ENCODE results near the gene LCLAT1.

The LCLAT1 gene

DNA sequence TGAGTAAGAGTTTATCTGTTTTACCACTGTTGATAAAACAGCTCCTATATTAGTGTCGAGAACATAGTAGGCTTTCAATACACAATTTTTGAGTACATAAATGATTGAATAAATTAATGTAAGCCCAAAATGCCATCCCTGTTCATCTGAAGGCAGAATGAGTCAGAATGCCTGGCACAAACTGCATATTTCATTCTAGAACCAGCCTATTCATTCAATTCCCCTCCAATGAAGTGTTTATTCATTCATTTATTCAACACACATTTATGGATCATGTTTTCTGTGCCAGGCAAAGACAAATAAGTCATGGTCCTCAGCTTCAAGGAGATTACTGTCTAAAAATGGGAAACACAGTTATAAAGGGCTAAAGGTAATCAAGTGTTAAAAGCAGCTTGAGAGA is 22.8 kb upstream of the LCLAT1 start:
- Histone ChIP-seq H3K4me1 (ENCODE audit: control insufficient read depth in 2 of 2, insufficient read depth in 2 of 2, low read length in 2 of 2) (peaks cover 2 to 9% of the 10 kb centered on the region in 2 donors), H3K9ac (ENCODE audit: low read depth in 1 of 2, low read length in 2 of 2) (no peak overlapping the region), H3K36me3 (ENCODE audit: control insufficient read depth in 2 of 2, insufficient read depth in 2 of 2, low read length in 2 of 2) (no peaks in the 10 kb centered on the region), H3K27ac (ENCODE audit: low read depth in 2 of 2, low read length in 2 of 2) (no peak overlapping the region), H3K4me3 (ENCODE audit: low read length in 2 of 2) (no peak overlapping the region), H3K27me3 (ENCODE audit: control insufficient read depth in 2 of 2, insufficient read depth in 2 of 2, low read length in 2 of 2) (no peaks in the 10 kb centered on the region), H3K9me3 (ENCODE audit: control insufficient read depth in 2 of 2, low read length in 2 of 2) (no peaks in the 10 kb centered on the region)

DNA sequence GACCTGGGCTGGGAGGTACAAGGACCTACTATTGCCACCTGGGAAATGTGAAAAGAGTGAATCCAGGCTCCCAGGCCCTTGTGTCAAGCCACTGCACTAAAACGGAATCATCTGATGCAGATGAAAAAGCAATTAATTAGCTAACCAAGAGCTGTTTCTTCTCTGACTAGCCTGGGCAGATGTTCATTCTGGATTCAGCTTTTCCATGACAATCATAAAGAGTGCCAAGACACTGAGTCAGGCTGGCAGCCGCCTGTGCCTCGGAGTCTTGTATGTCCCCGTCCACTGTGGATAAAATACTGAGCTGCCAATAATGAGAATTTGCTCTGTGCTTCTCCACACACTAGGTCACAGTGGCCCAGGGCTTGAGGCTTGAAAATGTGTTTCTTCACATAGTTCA is 21.7 kb upstream of the LCLAT1 start:
- no peaks in the 10 kb centered on the region for H3K9me3 ChIP-seq (ENCODE audit: control insufficient read depth in 2 of 2, low read length in 2 of 2)
- H3K27ac ChIP-seq (ENCODE audit: low read depth in 2 of 2, low read length in 2 of 2) = no peak overlapping the region
- H3K27me3 ChIP-seq (ENCODE audit: control insufficient read depth in 2 of 2, insufficient read depth in 2 of 2, low read length in 2 of 2) = no peaks in the 10 kb centered on the region
- no peak overlapping the region for H3K9ac ChIP-seq (ENCODE audit: low read depth in 1 of 2, low read length in 2 of 2)
- no peaks in the 10 kb centered on the region for H3K36me3 ChIP-seq (ENCODE audit: control insufficient read depth in 2 of 2, insufficient read depth in 2 of 2, low read length in 2 of 2)
- no peak overlapping the region for H3K4me3 ChIP-seq (ENCODE audit: low read length in 2 of 2)
- peaks cover 2 to 9% of the 10 kb centered on the region in 2 donors for H3K4me1 ChIP-seq (ENCODE audit: control insufficient read depth in 2 of 2, insufficient read depth in 2 of 2, low read length in 2 of 2)

DNA sequence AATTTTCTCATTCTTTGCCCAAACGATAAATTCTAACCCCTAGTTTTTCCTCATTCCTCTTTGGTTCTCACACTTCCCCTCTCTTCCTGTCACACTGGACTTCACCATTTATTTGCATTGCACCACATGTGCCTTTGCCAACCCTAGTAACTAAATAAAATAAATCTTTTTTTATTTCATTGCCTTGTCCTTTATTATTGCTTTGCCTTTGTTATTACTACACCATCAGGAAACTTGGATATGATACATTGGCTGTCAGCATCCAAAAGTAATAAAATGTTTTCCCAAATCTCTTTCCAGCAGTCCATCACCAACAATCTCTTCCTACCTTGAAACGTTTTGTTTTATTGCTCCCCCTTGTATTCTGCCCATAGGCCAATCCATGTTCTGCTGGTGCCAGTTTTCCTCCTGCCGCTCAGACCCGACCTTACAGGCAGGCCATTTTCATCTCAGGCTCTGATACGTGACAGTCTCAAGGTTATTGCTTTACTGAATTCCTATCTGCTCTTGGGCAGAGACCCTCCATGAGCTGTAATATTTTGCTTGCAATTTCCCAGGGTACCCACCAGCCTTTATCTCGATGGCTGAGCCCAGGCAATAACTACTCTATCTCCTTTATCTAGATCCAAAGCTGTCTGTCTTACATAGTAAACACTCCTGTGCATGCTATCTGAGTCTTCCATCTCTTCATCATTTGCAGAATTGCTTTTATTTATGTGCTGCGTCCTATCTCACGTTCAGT is 19.3 kb upstream of the LCLAT1 start:
- H3K9ac ChIP-seq (ENCODE audit: low read depth in 1 of 2, low read length in 2 of 2) = no peak overlapping the region
- no peaks in the 10 kb centered on the region for H3K9me3 ChIP-seq (ENCODE audit: control insufficient read depth in 2 of 2, low read length in 2 of 2)
- peaks cover 0 to under 1% of the 10 kb centered on the region in 2 donors for H3K4me1 ChIP-seq (ENCODE audit: control insufficient read depth in 2 of 2, insufficient read depth in 2 of 2, low read length in 2 of 2)
- H3K27ac ChIP-seq (ENCODE audit: low read depth in 2 of 2, low read length in 2 of 2) = no peak overlapping the region
- H3K4me3 ChIP-seq (ENCODE audit: low read length in 2 of 2) = no peak overlapping the region
- no peaks in the 10 kb centered on the region for H3K36me3 ChIP-seq (ENCODE audit: control insufficient read depth in 2 of 2, insufficient read depth in 2 of 2, low read length in 2 of 2)
- H3K27me3 ChIP-seq (ENCODE audit: control insufficient read depth in 2 of 2, insufficient read depth in 2 of 2, low read length in 2 of 2) = no peaks in the 10 kb centered on the region

DNA sequence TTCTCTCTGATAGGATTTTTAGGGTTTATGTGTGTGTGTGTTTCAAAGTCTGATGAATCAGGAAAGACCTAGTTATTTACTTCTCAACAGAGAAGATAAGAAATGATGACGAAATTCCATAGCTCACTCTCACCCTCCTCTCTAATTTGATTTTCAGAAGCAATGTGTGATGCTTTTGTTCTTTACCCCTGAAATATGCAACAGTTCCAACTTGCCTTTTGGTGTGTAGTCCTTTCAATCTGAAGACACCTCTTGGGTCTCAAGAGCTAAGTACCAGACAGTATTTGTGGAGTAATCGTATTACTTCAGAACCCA is 18.7 kb upstream of the LCLAT1 start:
- Histone ChIP-seq H3K27ac (ENCODE audit: low read depth in 2 of 2, low read length in 2 of 2) (no peak overlapping the region), H3K4me1 (ENCODE audit: control insufficient read depth in 2 of 2, insufficient read depth in 2 of 2, low read length in 2 of 2) (no peaks in the 10 kb centered on the region), H3K9me3 (ENCODE audit: control insufficient read depth in 2 of 2, low read length in 2 of 2) (no peaks in the 10 kb centered on the region), H3K4me3 (ENCODE audit: low read length in 2 of 2) (no peak overlapping the region), H3K9ac (ENCODE audit: low read depth in 1 of 2, low read length in 2 of 2) (no peak overlapping the region), H3K36me3 (ENCODE audit: control insufficient read depth in 2 of 2, insufficient read depth in 2 of 2, low read length in 2 of 2) (no peaks in the 10 kb centered on the region), H3K27me3 (ENCODE audit: control insufficient read depth in 2 of 2, insufficient read depth in 2 of 2, low read length in 2 of 2) (no peaks in the 10 kb centered on the region)

DNA sequence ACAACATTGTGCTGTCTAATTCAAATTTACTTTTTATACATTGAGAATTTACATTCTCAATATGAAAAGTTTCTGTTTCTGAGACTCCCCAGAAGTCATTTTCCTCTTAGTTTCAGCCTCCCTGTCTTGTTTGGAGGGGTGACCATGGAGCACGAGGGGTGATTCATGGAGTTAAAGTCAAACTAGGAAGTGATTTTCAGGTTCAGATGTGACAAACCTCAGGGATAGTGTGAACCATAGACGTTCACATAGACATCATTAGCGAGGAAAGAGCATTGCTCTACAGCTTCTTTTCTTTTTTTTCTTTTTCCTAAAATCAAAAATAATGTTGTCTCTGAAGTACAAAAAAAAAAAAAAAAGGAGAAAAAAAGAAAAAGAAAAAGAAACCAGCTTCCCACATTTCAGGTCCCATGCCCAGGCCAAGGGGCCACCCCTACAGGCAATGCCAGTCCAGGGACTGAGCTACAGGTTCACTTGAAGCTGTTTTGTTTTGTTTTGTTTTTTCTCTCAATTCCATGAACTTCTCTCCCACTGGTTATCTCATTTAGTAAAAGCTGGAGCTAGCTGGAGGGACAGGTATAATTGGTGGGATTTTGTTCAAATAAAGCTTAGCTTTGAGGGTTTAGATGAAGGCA is 18.1 kb upstream of the LCLAT1 start:
- H3K27ac ChIP-seq (ENCODE audit: low read depth in 2 of 2, low read length in 2 of 2) = no peak overlapping the region
- no peaks in the 10 kb centered on the region for H3K9me3 ChIP-seq (ENCODE audit: control insufficient read depth in 2 of 2, low read length in 2 of 2)
- H3K9ac ChIP-seq (ENCODE audit: low read depth in 1 of 2, low read length in 2 of 2) = no peak overlapping the region
- no peaks in the 10 kb centered on the region for H3K27me3 ChIP-seq (ENCODE audit: control insufficient read depth in 2 of 2, insufficient read depth in 2 of 2, low read length in 2 of 2)
- H3K4me3 ChIP-seq (ENCODE audit: low read length in 2 of 2) = no peak overlapping the region
- no peaks in the 10 kb centered on the region for H3K36me3 ChIP-seq (ENCODE audit: control insufficient read depth in 2 of 2, insufficient read depth in 2 of 2, low read length in 2 of 2)
- H3K4me1 ChIP-seq (ENCODE audit: control insufficient read depth in 2 of 2, insufficient read depth in 2 of 2, low read length in 2 of 2) = no peaks in the 10 kb centered on the region

DNA sequence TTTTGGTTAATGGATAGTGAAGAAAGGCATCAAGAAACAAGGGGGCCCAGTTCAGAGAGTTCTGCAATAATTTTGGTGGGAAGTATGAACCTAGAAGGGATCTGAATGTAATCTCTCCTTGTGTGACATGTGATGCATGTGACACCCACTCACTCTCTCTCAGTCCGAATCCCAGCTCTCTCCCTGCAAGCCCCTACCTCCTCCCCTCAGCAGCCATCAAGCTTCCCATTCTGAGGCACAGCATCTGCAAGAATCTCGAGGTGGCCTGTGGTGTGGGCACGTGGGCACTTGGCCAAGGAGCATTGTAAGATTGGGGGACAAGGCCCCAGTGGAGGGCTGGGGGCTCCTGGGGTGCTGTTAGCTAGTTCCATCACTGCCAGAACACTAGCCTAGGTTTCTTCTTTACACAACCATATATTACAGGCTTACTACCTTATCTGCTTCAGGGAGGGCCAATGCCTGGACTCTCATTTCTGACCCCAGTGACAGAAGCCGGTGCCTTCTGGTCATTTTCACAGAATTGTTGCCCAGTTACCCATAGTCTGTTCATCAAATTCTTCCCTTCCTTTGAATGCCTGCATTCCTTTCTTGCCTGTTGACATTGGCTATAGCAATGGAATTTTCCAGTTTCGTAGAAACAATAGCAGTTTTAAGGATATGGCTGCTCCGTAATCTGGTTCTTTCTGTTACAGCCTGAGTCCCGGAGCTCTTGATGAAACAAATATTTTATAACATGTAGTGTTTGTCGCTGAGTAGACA is 13.3 kb upstream of the LCLAT1 start:
- no peaks in the 10 kb centered on the region for H3K36me3 ChIP-seq (ENCODE audit: control insufficient read depth in 2 of 2, insufficient read depth in 2 of 2, low read length in 2 of 2)
- no peaks in the 10 kb centered on the region for H3K27me3 ChIP-seq (ENCODE audit: control insufficient read depth in 2 of 2, insufficient read depth in 2 of 2, low read length in 2 of 2)
- no peak overlapping the region for H3K9ac ChIP-seq (ENCODE audit: low read depth in 1 of 2, low read length in 2 of 2)
- no peak overlapping the region for H3K4me3 ChIP-seq (ENCODE audit: low read length in 2 of 2)
- H3K27ac ChIP-seq (ENCODE audit: low read depth in 2 of 2, low read length in 2 of 2) = no peak overlapping the region
- H3K9me3 ChIP-seq (ENCODE audit: control insufficient read depth in 2 of 2, low read length in 2 of 2) = no peaks in the 10 kb centered on the region
- no peaks in the 10 kb centered on the region for H3K4me1 ChIP-seq (ENCODE audit: control insufficient read depth in 2 of 2, insufficient read depth in 2 of 2, low read length in 2 of 2)

DNA sequence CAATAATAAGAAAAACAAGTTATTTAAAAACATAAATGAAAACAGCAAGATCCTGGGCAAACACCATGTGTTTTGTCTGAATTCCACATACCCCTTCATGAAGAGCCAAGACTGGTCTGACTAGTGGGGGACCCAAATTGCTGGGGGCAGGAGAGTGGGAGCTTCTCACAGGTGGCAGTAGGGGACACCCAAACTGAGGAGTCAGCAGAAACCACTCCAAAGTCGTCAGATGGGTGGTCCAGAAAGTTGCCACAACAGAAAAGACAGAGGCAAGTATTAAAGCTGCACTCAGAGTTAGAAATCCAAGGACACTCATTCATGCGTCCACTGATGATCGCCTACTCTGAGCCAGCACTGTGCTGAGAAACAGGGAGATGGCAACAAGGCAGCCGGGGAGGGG is 12.3 kb upstream of the LCLAT1 start:
- no peak overlapping the region for H3K4me3 ChIP-seq (ENCODE audit: low read length in 2 of 2)
- H3K9me3 ChIP-seq (ENCODE audit: control insufficient read depth in 2 of 2, low read length in 2 of 2) = no peaks in the 10 kb centered on the region
- H3K4me1 ChIP-seq (ENCODE audit: control insufficient read depth in 2 of 2, insufficient read depth in 2 of 2, low read length in 2 of 2) = no peaks in the 10 kb centered on the region
- H3K27ac ChIP-seq (ENCODE audit: low read depth in 2 of 2, low read length in 2 of 2) = no peak overlapping the region
- no peaks in the 10 kb centered on the region for H3K36me3 ChIP-seq (ENCODE audit: control insufficient read depth in 2 of 2, insufficient read depth in 2 of 2, low read length in 2 of 2)
- H3K9ac ChIP-seq (ENCODE audit: low read depth in 1 of 2, low read length in 2 of 2) = no peak overlapping the region
- H3K27me3 ChIP-seq (ENCODE audit: control insufficient read depth in 2 of 2, insufficient read depth in 2 of 2, low read length in 2 of 2) = no peaks in the 10 kb centered on the region

DNA sequence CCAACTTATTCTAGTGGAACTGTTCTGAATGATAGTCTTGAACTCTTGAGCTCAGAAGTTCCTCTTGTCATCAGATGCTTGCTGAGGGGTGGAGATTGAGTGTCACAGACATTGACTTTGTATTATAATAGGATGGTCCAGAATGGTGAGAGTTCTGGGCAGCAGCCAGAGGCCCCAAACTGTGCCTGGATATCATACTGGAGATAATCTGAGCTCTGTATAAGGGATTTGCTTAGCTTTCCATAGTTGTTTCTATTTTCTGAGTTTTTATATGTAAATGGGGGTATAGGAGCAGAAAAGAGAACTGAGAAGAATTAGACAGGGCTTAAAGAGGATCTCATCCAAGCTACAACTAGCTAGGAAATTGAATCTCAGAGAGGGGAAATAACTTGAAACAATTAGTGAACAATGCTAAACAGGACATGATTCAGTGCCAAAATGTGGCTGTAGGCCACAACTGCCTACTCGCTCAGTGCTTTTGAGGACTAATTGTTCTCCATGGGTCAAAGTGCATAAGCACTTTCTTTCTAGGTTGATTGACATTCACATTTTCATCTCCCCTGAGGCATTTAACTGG is 10.1 kb upstream of the LCLAT1 start:
- Histone ChIP-seq H3K27me3 (ENCODE audit: control insufficient read depth in 2 of 2, insufficient read depth in 2 of 2, low read length in 2 of 2) (no peaks in the 10 kb centered on the region), H3K9me3 (ENCODE audit: control insufficient read depth in 2 of 2, low read length in 2 of 2) (no peaks in the 10 kb centered on the region), H3K9ac (ENCODE audit: low read depth in 1 of 2, low read length in 2 of 2) (no peak overlapping the region), H3K36me3 (ENCODE audit: control insufficient read depth in 2 of 2, insufficient read depth in 2 of 2, low read length in 2 of 2) (no peaks in the 10 kb centered on the region), H3K4me1 (ENCODE audit: control insufficient read depth in 2 of 2, insufficient read depth in 2 of 2, low read length in 2 of 2) (no peaks in the 10 kb centered on the region), H3K4me3 (ENCODE audit: low read length in 2 of 2) (no peak overlapping the region), H3K27ac (ENCODE audit: low read depth in 2 of 2, low read length in 2 of 2) (no peak overlapping the region)

DNA sequence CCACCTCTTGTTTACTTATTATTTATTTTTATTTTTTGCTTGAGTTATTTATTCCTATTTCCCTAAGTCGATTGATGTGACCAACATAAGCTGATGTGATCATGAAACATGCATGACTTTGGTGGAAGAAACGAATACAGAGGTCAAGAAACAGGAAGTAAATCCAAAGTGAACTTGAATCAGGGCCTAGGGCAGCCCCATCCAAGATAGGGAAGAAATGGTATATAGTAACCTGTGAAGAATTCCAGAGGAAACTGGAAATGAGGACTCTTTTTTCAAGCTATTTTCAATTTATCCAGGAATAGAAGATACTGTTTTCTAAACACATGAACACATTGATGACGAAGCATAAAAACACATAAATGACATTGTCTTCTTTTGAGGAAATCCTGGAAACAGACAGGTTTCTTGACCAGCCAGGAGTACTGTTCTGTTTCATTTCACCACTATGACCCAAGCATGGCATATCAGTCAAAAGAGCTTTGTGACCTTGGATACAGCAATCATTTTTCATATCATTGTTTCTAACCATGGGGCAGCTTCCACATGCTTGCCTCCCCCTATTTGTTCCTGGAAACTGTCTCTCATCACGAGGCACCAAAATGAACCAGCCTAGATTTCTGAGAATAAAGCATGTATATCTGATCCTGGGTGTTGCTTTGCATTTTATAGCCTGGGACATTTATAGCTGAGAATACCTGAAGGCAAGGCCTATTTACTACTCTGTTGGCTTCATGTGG is 9.1 kb upstream of the LCLAT1 start:
- Histone ChIP-seq H3K9me3 (ENCODE audit: control insufficient read depth in 2 of 2, low read length in 2 of 2) (no peaks in the 10 kb centered on the region), H3K27me3 (ENCODE audit: control insufficient read depth in 2 of 2, insufficient read depth in 2 of 2, low read length in 2 of 2) (no peaks in the 10 kb centered on the region), H3K4me1 (ENCODE audit: control insufficient read depth in 2 of 2, insufficient read depth in 2 of 2, low read length in 2 of 2) (no peaks in the 10 kb centered on the region), H3K9ac (ENCODE audit: low read depth in 1 of 2, low read length in 2 of 2) (no peak overlapping the region), H3K36me3 (ENCODE audit: control insufficient read depth in 2 of 2, insufficient read depth in 2 of 2, low read length in 2 of 2) (no peaks in the 10 kb centered on the region), H3K4me3 (ENCODE audit: low read length in 2 of 2) (no peak overlapping the region), H3K27ac (ENCODE audit: low read depth in 2 of 2, low read length in 2 of 2) (no peak overlapping the region)
